ENCODE results near the gene PAM. TPM values are rescaled to one million over a fixed set of nuclear protein-coding genes. Genes with fewer than 3 reads are reported as not detected.

The PAM gene
- total and polyA plus RNA-seq, 2 of the 13 experiments (the other 11 are each of a cell fraction or from before 2014, with no cell fraction given) = 20.2 to 79.1 TPM

GRCh38 chr5:102920762-102921161, 165.7 kb downstream of the PAM start:
- FAIRE-seq (no peak), DNase-seq (ENCODE audit: low spot score) (no peak), ATAC-seq (no peak)
- H3K4me3 ChIP-seq (replicated peaks in 1 of 3; ENCODE audit: insufficient read depth in 1 of 3, low read depth in 2 of 3, low read length in 3 of 3) = no peak overlapping the region
- no peak overlapping the region for H3K9ac ChIP-seq (ENCODE audit: insufficient read depth, low read depth, low read length)
- H3K9me3 ChIP-seq (ENCODE audit: low read length) = no peaks in the 10 kb centered on the region
- no peaks in the 10 kb centered on the region for H3K36me3 ChIP-seq (replicated peaks in 1 of 2; ENCODE audit: control insufficient read depth in 1 of 2, insufficient read depth in 2 of 2, low read length in 2 of 2)
- ChIA-PET POLR2A (no interaction called here), CTCF (ENCODE audit: low intra/inter-chr PET ratio, low total read pairs) (no interaction called here)
- in situ Hi-C loops (cut with HindIII; ENCODE audit: extremely low pct_ligation_motif_present, low pct_unique_long_range_greater_than_20kb) (no loop called here), intact Hi-C loops (cut with micrococcal nuclease; ENCODE audit: unreplicated experiment) (no loop called here)
- H3K79me2 ChIP-seq (ENCODE audit: insufficient read depth, low read length) = no peaks in the 10 kb centered on the region
- no peak overlapping the region for H3K27ac ChIP-seq (ENCODE audit: extremely low read length, insufficient read depth, low read length)
- no peaks in the 10 kb centered on the region for H3K27me3 ChIP-seq (ENCODE audit: control insufficient read depth in 1 of 2, insufficient read depth in 2 of 2, low read length in 2 of 2)
- TF ChIP-seq GATAD1 (CRISPR knock-in tag; IDR thresholded peaks at IDR 0.05) (no peak), JARID2 (CRISPR knock-in tag; IDR thresholded peaks at IDR 0.05; ENCODE audit: insufficient replicate concordance) (no peak), ZNF382 (CRISPR knock-in tag; IDR thresholded peaks at IDR 0.05; ENCODE audit: borderline replicate concordance) (no peak), HDAC6 (IDR thresholded peaks at IDR 0.05; ENCODE audit: low read depth, low read length) (no peak), NFKB2 (CRISPR knock-in tag; IDR thresholded peaks at IDR 0.05; ENCODE audit: borderline replicate concordance) (no peak), JUN (CRISPR knock-in tag; IDR thresholded peaks at IDR 0.05) (no peak), ZBTB42 (CRISPR knock-in tag; IDR thresholded peaks at IDR 0.05) (no peak), GABPA (IDR thresholded peaks at IDR 0.05; ENCODE audit: low read depth, low read length) (no peak), GABPA (CRISPR knock-in tag; IDR thresholded peaks at IDR 0.05; ENCODE audit: low read depth) (no peak), ZNF451 (CRISPR knock-in tag; IDR thresholded peaks at IDR 0.05) (no peak), ZNF597 (CRISPR knock-in tag; IDR thresholded peaks at IDR 0.05) (no peak), ISX (CRISPR knock-in tag; conservative IDR thresholded peaks at IDR 0.05) (no peak), SP1 (IDR thresholded peaks at IDR 0.05) (no peak), SP1 (CRISPR knock-in tag; IDR thresholded peaks at IDR 0.05) (no peak), KDM1A (CRISPR knock-in tag; IDR thresholded peaks at IDR 0.05) (no peak), ESRRA (CRISPR knock-in tag; IDR thresholded peaks at IDR 0.05; ENCODE audit: low read depth) (no peak), CAMTA2 (CRISPR knock-in tag; IDR thresholded peaks at IDR 0.05; ENCODE audit: borderline replicate concordance) (no peak)
- H3K4me2 ChIP-seq (ENCODE audit: low read depth, low read length) = no peak overlapping the region
- no peaks in the 10 kb centered on the region for H4K20me1 ChIP-seq (ENCODE audit: insufficient read depth, low read length)
- H2AFZ ChIP-seq (ENCODE audit: low read length) = no peak overlapping the region
- WGBS (ENCODE audit: low lambda C conversion rate) = 75% methylated on average over 5 of the region's 5 CpGs
- BruUV-seq (replicated peaks) = no TSS peak
- no peaks in the 10 kb centered on the region for H3K4me1 ChIP-seq (ENCODE audit: insufficient read depth, low read length)
